ENCODE results near the gene PTPRK.

DNA sequence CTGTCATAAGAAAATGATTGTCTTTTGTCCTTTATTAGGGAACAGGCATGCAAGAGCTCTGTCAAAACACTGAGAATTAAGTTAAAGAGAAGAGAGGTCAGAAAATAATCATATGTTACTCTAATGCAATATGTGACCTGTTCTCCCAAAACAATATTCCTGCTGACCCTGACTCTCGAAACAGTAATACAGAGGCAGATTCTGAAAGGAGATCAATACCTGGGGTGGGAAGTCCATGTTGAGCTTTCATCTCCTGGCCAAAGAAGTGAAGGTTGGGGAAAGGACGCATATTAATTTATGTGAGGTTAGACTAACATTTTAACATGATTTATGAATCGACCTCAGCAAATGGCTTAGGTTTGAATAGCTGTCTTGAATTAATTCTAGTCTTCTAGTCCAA is 243.0 kb downstream of the PTPRK start:
- TF ChIP-seq, protein P1, sequence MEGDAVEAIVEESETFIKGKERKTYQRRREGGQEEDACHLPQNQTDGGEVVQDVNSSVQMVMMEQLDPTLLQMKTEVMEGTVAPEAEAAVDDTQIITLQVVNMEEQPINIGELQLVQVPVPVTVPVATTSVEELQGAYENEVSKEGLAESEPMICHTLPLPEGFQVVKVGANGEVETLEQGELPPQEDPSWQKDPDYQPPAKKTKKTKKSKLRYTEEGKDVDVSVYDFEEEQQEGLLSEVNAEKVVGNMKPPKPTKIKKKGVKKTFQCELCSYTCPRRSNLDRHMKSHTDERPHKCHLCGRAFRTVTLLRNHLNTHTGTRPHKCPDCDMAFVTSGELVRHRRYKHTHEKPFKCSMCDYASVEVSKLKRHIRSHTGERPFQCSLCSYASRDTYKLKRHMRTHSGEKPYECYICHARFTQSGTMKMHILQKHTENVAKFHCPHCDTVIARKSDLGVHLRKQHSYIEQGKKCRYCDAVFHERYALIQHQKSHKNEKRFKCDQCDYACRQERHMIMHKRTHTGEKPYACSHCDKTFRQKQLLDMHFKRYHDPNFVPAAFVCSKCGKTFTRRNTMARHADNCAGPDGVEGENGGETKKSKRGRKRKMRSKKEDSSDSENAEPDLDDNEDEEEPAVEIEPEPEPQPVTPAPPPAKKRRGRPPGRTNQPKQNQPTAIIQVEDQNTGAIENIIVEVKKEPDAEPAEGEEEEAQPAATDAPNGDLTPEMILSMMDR (IDR thresholded peaks at IDR 0.05) = no peak
- TF ChIP-seq POLR2AphosphoS5 (IDR thresholded peaks at IDR 0.05) (no peak), POLR2A (IDR thresholded peaks at IDR 0.05) (no peak), EP300 (IDR thresholded peaks at IDR 0.05) (no peak)

Data from sigmoid colon (tissue), 4 donors.